GM23248 (cell line): Measurements from ENCODE around the gene HIVEP3.

ENCODE experiments used
- EZH2 ChIP-seq: fragments of 200-600 bp; sonication (generic); IDR thresholded peaks from 2 replicates; pipeline ENCODE4 v1.6.1; 2018; ENCODE audit warnings: antibody characterized with exemption, mild to moderate bottlenecking; ENCODE audit not compliant: insufficient read depth, poor library complexity, severe bottlenecking
- EZH2phosphoT487 ChIP-seq: fragments of 200-600 bp; sonication (generic); IDR thresholded peaks from 2 replicates; pipeline ENCODE4 v1.6.1; 2018; ENCODE audit warnings: antibody characterized with exemption, moderate library complexity, mild to moderate bottlenecking, low read depth; ENCODE audit not compliant: insufficient read depth

GRCh38 chr1:41681331-41682098, 237.2 kb downstream of the HIVEP3 start:
- TF ChIP-seq EZH2 (no peak), EZH2phosphoT487 (no peak)
